GM21447 (cell line): ENCODE measurements around the gene ZMYND11.
"Not testable (repeated sequence)": the region's sequence is repeated elsewhere in the genome, so short reads cannot be mapped to it uniquely, and the experiment has no call there.

Experiments used
- ATAC-seq: cut with Tn5 transposase; IDR thresholded peaks from one replicate; pipeline ENCODE4 v1.9.1; 2021; ENCODE audit not compliant: unreplicated experiment

The ZMYND11 gene

DNA sequence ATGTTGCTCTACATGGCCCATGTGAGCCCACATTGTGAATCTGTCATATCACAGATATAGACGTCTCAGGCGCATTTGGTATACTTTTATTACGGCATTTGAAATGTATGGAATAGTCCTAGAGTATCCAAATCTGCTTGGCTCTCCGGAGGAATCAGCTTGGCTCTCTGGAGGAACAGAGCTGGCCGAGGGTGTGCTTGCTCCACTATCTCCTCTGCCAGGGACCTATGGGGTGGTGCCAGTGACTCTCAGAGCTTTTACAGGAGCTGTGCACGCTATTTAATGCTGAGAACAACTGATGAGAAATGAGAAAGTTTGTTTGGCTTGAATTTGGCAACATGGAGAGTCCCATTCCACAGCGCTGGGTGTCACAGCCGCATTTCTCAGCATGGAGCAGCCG lies 144.0 kb downstream of the ZMYND11 start:
- no peak for ATAC-seq

DNA sequence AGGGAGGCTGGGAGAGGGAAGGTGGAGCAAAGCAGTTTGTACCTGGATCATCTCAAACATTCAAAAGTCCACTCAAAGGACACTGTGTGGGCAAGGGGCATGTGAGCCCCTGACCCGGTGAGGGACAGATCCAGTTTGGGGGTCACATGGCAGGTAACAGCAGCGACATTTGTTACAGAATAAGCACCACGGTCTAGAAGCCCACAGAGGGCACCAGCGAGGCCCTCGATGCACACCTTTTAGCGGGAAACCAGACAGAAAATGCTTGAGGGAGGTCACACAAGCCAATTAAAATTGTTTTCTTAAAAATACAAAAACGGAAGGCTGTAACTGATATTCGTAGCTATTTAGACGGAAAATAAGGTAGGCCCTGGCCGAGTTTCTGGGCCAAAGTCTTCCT lies 144.4 kb downstream of the ZMYND11 start:
- ATAC-seq, result no peak

DNA sequence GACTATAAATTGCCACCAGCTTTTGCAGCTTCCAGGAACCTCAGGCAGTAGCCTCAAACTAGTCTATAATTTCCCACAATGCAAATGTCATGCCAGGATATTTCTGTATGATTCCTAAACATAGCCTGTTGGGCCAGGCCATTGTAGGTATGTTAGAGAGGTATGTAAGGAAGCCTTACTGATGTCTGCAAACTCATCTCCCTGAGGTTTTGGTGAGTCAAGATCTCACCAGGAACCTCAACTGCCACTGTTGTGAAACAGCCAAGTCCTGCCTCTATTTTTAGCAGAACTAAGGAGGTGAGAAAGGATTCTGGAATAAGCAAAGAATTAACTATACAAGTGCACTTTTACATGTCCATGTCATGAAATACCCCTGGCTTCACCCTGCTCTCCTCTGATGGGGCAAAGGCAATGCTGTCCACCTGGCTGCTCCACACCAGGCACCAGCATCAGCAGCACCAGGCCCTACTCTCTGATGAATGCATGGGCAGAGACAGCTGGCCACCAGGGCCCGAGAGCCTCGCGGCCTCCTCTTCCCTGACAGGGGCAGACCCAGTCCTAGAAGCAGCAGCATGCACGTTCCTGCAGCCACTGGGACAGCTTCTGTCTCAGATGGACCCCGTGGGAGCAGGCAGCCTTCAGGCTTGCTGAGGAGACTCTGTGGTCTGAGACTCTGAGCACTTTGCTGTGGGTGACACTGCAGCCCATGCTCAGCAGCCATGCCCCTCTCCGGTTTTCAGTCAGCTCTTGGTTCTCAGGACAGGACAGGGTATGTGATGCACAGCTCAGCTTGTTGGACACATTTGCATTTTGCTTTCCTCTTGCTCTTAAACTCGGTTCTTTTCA lies 147.3 kb downstream of the ZMYND11 start:
- ATAC-seq, result peak; percentile 45

DNA sequence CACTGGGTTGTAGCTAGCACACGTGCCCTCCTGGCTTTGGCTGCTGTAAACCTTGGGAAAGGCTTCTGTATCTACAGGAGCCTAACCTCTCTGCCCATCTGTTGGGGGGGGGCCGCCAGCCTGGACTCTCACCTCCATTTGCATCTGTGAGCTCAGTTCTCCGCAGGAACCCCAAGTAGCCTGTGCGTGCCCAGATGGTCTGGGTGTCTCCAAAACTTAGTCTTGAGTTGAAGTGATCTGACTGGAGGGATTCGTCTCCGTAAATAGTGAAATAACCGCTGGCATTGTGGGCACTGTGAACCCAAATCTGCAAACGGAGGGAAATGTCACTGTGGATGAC lies 147.9 kb downstream of the ZMYND11 start:
- no peak for ATAC-seq

DNA sequence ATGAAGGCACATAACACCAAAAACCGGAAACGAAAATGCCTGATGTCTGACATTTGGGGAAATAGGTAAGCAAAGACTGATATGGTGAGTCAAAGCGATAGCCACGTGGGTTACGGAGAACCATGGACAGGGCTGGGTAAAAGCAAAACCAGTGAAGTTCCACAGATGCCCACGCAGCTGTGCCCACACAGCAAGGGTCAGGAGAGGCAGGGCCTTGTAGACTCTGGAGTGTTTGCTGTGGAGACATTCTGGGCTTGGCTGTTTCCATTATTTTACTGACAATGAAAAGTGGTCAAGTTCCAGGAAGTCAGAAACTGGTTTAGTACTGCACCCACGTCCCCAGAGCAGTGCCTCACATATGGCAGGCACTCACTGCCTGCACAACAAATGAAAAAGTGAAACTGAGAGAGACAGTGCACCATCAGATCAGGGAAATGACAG lies 148.7 kb downstream of the ZMYND11 start:
- ATAC-seq, result peak; percentile 76

- no peak for ATAC-seq
Measured at GRCh38 chr10:285216-285615, 150.0 kb downstream of the ZMYND11 start.

DNA sequence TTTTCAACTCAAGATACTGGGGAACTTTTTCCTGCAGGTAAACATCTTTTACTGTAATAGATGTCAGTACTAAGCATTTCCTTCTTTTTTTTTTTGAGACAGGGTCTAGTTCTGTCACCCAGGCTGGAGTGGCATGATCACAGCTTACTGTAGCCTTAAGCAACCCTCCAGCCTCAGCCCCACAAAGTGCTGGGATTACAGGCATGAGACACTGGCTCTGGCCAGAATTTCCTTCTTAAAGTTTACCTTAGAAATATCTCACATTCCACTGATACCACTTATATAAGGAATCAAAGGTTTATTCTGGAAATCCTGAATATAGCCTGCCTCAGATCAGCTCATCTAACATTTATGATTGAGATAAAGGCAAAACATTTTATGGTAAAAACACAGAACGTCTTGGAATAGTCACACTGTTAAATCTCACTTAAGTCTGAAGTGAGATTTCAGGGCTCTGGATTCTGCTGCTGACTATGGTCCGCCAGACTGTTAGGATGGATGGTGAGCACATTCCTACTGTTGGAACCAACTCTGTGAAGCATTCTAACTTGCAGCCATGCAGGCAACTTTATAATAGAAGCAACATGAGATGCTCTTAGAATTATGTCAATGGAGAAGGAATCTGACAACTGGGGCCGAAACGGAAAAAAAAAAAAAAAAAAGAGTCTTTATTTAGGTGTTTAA lies 151.9 kb downstream of the ZMYND11 start:
- no peak for ATAC-seq

DNA sequence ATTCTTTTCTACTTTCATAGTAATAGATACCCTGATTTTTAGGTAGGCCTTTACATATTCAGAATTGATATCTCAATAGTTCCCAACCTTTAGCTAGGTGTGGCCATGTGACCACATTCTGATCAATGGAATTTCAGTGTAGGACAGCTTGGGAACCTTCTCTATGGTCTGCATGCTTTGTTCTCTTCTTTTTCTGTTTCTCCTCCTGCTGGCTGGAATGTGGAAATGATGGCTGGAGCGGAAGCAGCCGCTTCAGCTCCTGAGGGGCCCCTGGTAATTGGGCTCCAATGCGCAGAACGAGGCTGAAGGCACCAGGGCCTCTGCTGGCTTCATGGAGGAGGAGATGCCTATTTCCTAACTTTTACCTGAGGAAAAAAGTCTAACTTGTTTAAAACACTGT lies 152.6 kb downstream of the ZMYND11 start:
- ATAC-seq, result no peak

GRCh38 chr10:288316-289200 lies 153.3 kb downstream of the ZMYND11 start:
- ATAC-seq, result no peak

- no peak for ATAC-seq
Measured at GRCh38 chr10:289581-289980, 154.3 kb downstream of the ZMYND11 start.

- no peak for ATAC-seq
Measured at GRCh38 chr10:290026-290725, 154.9 kb downstream of the ZMYND11 start.

- ATAC-seq, result no peak
Measured at GRCh38 chr10:293636-294035, 158.4 kb downstream of the ZMYND11 start.

GRCh38 chr10:297567-297966 lies 162.3 kb downstream of the ZMYND11 start:
- no peak for ATAC-seq

GRCh38 chr10:298033-298432 lies 162.8 kb downstream of the ZMYND11 start:
- no peak for ATAC-seq

GRCh38 chr10:299512-299911 lies 164.3 kb downstream of the ZMYND11 start:
- no peak for ATAC-seq

GRCh38 chr10:299969-300368 lies 164.7 kb downstream of the ZMYND11 start:
- ATAC-seq, result no peak

- ATAC-seq, result not testable (repeated sequence)
Measured at GRCh38 chr10:300580-300979, 165.3 kb downstream of the ZMYND11 start.

- no peak for ATAC-seq
Measured at GRCh38 chr10:301536-301935, 166.3 kb downstream of the ZMYND11 start.
